GM21390 (cell line): ENCODE data around the gene SH3TC1.

Source experiments
- ATAC-seq: cut with Tn5 transposase; IDR thresholded peaks from one replicate; pipeline ENCODE4 v1.9.1; 2021; ENCODE audit not compliant: unreplicated experiment

The SH3TC1 gene

GRCh38 chr4:8285976-8286718, 87.1 kb downstream of the SH3TC1 start:
- no peak for ATAC-seq

GRCh38 chr4:8286719-8287342, 87.7 kb downstream of the SH3TC1 start:
- ATAC-seq, result no peak

DNA sequence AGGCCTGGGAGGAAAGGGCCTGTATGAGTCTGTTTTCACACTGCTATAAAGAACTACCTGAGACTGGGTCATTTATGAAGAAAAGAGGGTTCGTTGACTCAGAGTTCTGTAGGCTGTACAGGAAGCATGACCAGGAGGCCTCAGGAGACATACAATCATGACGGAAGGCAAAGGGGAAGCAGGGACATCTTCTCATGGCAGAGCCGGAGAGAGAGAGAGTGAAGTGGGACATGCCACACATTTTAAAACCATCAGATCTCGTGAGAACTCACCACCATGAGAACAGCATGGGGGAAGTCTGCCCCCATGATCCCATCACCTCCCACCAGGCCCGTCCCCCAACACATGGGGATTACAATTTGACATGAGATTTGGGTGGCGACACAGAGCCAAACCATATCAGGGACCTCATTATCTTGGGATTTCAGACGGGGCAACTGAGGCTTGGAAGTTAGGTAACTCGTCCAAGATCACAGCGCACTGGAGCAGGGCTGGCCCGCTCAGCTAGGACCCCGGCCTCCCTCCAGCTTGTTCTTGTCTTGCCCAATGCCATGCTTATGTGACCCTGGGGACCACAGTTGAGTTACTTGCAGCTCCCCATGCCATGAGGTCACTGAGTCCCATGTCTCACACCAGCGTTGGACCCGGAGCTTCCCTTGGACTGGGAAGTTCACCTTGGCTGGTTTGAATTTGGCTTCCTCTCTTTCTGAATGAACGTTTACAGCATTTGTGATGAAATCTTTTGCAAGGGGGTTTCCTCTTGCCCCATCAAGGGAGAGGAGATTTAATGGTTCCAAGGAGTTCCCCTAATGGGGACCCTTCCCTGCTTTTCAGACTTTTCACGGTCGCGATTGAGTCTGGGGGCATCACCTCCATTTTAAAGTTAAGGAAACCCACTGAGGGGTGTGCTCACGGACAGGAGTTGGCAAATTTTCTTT, 88.5 kb downstream of the SH3TC1 start:
- no peak for ATAC-seq

DNA sequence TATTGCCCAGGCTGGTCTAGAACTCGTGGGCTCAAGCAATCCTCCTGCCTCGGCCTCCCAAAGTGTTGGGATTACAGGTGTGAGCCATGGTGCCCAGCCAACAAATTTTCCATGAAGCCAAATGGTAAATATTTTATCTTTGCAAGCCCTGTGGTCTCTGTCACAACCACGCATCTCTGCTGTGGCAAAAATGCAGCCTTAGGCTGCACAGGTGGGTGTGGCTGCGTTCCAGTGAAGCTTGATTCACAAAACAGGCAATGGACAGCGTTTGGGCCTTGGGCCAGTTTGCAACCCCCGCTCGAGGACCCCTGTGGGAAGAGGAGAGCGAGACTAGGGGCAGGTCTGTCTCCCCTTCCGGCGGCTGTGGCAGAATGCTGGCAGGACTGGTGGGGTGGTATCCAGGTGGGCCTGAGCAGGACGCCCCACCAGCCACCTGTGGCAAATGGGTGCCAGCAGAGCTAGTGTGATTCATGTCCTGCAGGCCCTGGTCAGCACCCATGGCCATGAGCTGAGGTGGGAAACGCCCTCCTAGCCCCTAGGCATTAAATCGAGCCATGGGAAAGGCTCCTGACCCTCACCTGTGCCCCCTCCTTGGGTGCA, 90.2 kb downstream of the SH3TC1 start:
- no peak for ATAC-seq

GRCh38 chr4:8289956-8290700, 91.0 kb downstream of the SH3TC1 start:
- no peak for ATAC-seq

DNA sequence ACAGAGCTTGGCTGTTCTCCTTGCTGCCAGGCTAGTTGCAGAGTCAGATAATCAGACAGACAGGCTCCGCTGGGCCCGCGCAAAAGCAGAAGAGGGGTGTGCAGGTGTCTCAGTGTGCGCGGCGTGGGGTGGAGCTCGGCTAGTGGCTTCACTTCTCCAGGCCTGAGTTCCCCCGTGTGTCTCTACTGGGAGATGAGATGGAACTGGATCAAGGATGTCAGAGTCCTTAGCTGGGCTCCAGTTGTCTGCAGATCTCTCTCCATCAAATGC, 91.5 kb downstream of the SH3TC1 start:
- no peak for ATAC-seq
